GM23338 (cell line): ENCODE data around the gene SMAD3.

ENCODE experiments used
- CREB1 ChIP-seq: fragments of 250-450 bp; sonication (Bioruptor Pico); IDR thresholded peaks from 2 replicates; pipeline ENCODE4 v1.5.0; 2020; ENCODE audit warnings: low read depth, mild to moderate bottlenecking, moderate library complexity
- EZH2 ChIP-seq: fragments of 200-600 bp; sonication (generic); IDR thresholded peaks from one replicate; pipeline ENCODE4 v1.8.0; 2017; ENCODE audit warnings: antibody characterized with exemption, mild to moderate bottlenecking, low read depth; ENCODE audit not compliant: unreplicated experiment
- EZH2phosphoT487 ChIP-seq: fragments of 200-600 bp; sonication (generic); IDR thresholded peaks from one replicate; pipeline ENCODE4 v1.8.1; 2018; ENCODE audit warnings: antibody characterized with exemption; ENCODE audit not compliant: unreplicated experiment
- JUNB ChIP-seq: IDR thresholded peaks from one replicate; pipeline ENCODE4 v1.6.1; 2016; ENCODE audit warnings: antibody characterized with exemption; ENCODE audit not compliant: unreplicated experiment
- POLR2AphosphoS5 ChIP-seq: IDR thresholded peaks from 2 replicates; pipeline ENCODE4 v1.6.1; 2016; ENCODE audit warnings: antibody characterized with exemption, low read depth
- ZNF114 ChIP-seq: fragments of 250-450 bp; sonication (Bioruptor Pico); IDR thresholded peaks from 2 replicates; pipeline ENCODE4 v1.5.0; 2020; ENCODE audit warnings: mild to moderate bottlenecking, moderate library complexity
- ZNF331 ChIP-seq: fragments of 250-450 bp; sonication (Bioruptor Pico); IDR thresholded peaks from 2 replicates; pipeline ENCODE4 v1.5.0; 2020; ENCODE audit warnings: low read depth, mild to moderate bottlenecking, moderate library complexity
- TF ChIP-seq, protein P1 (sequence below), 2 experiments: fragments of 200-600 bp in 1 of 2; sonication (generic) in 1 of 2; conservative IDR thresholded peaks; 2 replicates each; pipeline versions ENCODE4 v1.5.1 to v1.6.1; 2016 to 2017; ENCODE audit warnings: antibody characterized with exemption in 2 of 2, low read depth in 2 of 2, mild to moderate bottlenecking in 2 of 2, moderate library complexity in 1 of 2
- TF ChIP-seq, protein P2 (sequence below): IDR thresholded peaks from one replicate; pipeline ENCODE4 v1.6.1; 2018; ENCODE audit warnings: antibody characterized with exemption; ENCODE audit not compliant: unreplicated experiment
- TF ChIP-seq, protein P3 (sequence below): IDR thresholded peaks from 2 replicates; pipeline ENCODE4 v1.6.1; 2016; ENCODE audit warnings: antibody characterized with exemption
- TF ChIP-seq, protein P4 (sequence below): fragments of 250-450 bp; sonication (Bioruptor Pico); IDR thresholded peaks from 2 replicates; pipeline ENCODE4 v1.5.0; 2020; ENCODE audit warnings: mild to moderate bottlenecking, moderate library complexity

DNA sequence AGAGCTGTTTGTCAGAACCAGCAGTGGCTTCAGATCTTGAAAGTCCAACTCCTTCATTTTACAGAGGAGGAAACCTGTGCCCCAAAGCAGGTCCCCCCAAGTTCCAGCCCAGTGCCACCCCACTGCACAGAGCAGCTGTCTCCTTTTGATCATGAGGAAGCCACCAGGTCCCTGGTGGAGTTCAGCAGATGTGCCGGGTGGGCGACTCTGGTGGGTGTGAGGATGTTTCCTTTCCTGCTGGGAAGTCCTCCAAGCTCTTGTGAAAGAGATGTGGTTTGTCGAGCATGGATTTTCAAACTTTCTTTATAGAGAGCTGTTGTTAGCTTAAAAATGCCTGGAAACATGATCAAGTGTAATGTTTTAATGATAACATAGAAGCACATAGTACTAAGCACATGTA is 52.0 kb downstream of the SMAD3 start:
- TF ChIP-seq, protein P1, sequence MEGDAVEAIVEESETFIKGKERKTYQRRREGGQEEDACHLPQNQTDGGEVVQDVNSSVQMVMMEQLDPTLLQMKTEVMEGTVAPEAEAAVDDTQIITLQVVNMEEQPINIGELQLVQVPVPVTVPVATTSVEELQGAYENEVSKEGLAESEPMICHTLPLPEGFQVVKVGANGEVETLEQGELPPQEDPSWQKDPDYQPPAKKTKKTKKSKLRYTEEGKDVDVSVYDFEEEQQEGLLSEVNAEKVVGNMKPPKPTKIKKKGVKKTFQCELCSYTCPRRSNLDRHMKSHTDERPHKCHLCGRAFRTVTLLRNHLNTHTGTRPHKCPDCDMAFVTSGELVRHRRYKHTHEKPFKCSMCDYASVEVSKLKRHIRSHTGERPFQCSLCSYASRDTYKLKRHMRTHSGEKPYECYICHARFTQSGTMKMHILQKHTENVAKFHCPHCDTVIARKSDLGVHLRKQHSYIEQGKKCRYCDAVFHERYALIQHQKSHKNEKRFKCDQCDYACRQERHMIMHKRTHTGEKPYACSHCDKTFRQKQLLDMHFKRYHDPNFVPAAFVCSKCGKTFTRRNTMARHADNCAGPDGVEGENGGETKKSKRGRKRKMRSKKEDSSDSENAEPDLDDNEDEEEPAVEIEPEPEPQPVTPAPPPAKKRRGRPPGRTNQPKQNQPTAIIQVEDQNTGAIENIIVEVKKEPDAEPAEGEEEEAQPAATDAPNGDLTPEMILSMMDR (conservative IDR thresholded peaks at IDR 0.05; ENCODE audit: low read depth in 2 of 2) = no peak
- TF ChIP-seq POLR2AphosphoS5 (no peak), EZH2phosphoT487 (no peak), EZH2 (no peak), ZNF331 (CRISPR knock-in tag) (no peak), JUNB (no peak), CREB1 (CRISPR knock-in tag) (no peak), ZNF114 (CRISPR knock-in tag) (no peak)
- TF ChIP-seq, protein P2, sequence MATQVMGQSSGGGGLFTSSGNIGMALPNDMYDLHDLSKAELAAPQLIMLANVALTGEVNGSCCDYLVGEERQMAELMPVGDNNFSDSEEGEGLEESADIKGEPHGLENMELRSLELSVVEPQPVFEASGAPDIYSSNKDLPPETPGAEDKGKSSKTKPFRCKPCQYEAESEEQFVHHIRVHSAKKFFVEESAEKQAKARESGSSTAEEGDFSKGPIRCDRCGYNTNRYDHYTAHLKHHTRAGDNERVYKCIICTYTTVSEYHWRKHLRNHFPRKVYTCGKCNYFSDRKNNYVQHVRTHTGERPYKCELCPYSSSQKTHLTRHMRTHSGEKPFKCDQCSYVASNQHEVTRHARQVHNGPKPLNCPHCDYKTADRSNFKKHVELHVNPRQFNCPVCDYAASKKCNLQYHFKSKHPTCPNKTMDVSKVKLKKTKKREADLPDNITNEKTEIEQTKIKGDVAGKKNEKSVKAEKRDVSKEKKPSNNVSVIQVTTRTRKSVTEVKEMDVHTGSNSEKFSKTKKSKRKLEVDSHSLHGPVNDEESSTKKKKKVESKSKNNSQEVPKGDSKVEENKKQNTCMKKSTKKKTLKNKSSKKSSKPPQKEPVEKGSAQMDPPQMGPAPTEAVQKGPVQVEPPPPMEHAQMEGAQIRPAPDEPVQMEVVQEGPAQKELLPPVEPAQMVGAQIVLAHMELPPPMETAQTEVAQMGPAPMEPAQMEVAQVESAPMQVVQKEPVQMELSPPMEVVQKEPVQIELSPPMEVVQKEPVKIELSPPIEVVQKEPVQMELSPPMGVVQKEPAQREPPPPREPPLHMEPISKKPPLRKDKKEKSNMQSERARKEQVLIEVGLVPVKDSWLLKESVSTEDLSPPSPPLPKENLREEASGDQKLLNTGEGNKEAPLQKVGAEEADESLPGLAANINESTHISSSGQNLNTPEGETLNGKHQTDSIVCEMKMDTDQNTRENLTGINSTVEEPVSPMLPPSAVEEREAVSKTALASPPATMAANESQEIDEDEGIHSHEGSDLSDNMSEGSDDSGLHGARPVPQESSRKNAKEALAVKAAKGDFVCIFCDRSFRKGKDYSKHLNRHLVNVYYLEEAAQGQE = no peak
- TF ChIP-seq, protein P3, sequence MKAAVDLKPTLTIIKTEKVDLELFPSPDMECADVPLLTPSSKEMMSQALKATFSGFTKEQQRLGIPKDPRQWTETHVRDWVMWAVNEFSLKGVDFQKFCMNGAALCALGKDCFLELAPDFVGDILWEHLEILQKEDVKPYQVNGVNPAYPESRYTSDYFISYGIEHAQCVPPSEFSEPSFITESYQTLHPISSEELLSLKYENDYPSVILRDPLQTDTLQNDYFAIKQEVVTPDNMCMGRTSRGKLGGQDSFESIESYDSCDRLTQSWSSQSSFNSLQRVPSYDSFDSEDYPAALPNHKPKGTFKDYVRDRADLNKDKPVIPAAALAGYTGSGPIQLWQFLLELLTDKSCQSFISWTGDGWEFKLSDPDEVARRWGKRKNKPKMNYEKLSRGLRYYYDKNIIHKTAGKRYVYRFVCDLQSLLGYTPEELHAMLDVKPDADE = no peak
- TF ChIP-seq, protein P4, sequence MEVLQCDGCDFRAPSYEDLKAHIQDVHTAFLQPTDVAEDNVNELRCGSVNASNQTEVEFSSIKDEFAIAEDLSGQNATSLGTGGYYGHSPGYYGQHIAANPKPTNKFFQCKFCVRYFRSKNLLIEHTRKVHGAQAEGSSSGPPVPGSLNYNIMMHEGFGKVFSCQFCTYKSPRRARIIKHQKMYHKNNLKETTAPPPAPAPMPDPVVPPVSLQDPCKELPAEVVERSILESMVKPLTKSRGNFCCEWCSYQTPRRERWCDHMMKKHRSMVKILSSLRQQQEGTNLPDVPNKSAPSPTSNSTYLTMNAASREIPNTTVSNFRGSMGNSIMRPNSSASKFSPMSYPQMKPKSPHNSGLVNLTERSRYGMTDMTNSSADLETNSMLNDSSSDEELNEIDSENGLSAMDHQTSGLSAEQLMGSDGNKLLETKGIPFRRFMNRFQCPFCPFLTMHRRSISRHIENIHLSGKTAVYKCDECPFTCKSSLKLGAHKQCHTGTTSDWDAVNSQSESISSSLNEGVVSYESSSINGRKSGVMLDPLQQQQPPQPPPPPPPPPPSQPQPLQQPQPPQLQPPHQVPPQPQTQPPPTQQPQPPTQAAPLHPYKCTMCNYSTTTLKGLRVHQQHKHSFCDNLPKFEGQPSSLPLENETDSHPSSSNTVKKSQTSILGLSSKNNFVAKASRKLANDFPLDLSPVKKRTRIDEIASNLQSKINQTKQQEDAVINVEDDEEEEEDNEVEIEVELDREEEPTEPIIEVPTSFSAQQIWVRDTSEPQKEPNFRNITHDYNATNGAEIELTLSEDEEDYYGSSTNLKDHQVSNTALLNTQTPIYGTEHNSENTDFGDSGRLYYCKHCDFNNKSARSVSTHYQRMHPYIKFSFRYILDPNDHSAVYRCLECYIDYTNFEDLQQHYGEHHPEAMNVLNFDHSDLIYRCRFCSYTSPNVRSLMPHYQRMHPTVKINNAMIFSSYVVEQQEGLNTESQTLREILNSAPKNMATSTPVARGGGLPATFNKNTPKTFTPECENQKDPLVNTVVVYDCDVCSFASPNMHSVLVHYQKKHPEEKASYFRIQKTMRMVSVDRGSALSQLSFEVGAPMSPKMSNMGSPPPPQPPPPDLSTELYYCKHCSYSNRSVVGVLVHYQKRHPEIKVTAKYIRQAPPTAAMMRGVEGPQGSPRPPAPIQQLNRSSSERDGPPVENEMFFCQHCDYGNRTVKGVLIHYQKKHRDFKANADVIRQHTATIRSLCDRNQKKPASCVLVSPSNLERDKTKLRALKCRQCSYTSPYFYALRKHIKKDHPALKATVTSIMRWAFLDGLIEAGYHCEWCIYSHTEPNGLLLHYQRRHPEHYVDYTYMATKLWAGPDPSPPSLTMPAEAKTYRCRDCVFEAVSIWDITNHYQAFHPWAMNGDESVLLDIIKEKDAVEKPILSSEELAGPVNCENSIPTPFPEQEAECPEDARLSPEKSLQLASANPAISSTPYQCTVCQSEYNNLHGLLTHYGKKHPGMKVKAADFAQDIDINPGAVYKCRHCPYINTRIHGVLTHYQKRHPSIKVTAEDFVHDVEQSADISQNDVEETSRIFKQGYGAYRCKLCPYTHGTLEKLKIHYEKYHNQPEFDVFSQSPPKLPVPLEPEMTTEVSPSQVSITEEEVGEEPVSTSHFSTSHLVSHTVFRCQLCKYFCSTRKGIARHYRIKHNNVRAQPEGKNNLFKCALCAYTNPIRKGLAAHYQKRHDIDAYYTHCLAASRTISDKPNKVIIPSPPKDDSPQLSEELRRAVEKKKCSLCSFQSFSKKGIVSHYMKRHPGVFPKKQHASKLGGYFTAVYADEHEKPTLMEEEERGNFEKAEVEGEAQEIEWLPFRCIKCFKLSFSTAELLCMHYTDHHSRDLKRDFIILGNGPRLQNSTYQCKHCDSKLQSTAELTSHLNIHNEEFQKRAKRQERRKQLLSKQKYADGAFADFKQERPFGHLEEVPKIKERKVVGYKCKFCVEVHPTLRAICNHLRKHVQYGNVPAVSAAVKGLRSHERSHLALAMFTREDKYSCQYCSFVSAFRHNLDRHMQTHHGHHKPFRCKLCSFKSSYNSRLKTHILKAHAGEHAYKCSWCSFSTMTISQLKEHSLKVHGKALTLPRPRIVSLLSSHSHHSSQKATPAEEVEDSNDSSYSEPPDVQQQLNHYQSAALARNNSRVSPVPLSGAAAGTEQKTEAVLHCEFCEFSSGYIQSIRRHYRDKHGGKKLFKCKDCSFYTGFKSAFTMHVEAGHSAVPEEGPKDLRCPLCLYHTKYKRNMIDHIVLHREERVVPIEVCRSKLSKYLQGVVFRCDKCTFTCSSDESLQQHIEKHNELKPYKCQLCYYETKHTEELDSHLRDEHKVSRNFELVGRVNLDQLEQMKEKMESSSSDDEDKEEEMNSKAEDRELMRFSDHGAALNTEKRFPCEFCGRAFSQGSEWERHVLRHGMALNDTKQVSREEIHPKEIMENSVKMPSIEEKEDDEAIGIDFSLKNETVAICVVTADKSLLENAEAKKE (CRISPR knock-in tag) = no peak
